HCT116 (cell line): ENCODE measurements around the gene OBSCN. TPM values are rescaled to one million over a fixed set of nuclear protein-coding genes. Genes with fewer than 3 reads are reported as not detected.

Experiments
- ATAC-seq: fragments of 200-7000 bp; cut with Tn5 transposase; 2 replicates; pipeline ENCODE4 v1.9.1; 2020; ENCODE audit warnings: mild to moderate bottlenecking, moderate library complexity
- BruUV-seq: library from RNA; stranded (reverse); fragments of 400-500 nt; replicated peaks from 2 replicates; lab custom pipeline; 2021; lab: Mats Ljungman, UMichigan
- CTCF ChIA-PET: fragments of 300-600 bp; sonication (Branson Sonifier 250); formaldehyde crosslinking; loops from one replicate; lab custom pipeline; 2021; ENCODE audit warnings: antibody characterized with exemption; lab: Charles Lee
- POLR2A ChIA-PET: fragments of 300-600, 350-600 bp; sonication (Branson Sonifier 250); formaldehyde crosslinking; loops from one replicate; lab custom pipeline; 2021; ENCODE audit warnings: antibody characterized with exemption; lab: Charles Lee
- RAD21 ChIA-PET, 2 experiments: fragments of 300-600 bp; sonication (Branson Sonifier 250); formaldehyde crosslinking; loops; one replicate each; lab custom pipeline; 2023; ENCODE audit warnings: low total read pairs in 2 of 2; ENCODE audit not compliant: uncharacterized antibody in 2 of 2, unreplicated experiment in 2 of 2, low non-redundant PET in 1 of 2; lab: Charles Lee
- DNase-seq: peaks from one replicate; pipeline ENCODE4 v3.0.0-alpha.2; 2010; ENCODE audit warnings: low read depth, low spot score
- H2AFZ ChIP-seq: fragments of 200-600 bp; shearing (Covaris generic), sonication (generic); 2 replicates; pipeline ENCODE4 v1.6.1; 2017; ENCODE audit warnings: low read depth, mixed run types, mixed read lengths, antibody characterized with exemption, low read length; ENCODE audit not compliant: poor library complexity, severe bottlenecking
- H3K27ac ChIP-seq: 2 replicates; pipeline ENCODE4 v1.5.1; 2012; ENCODE audit warnings: low read depth, low read length
- H3K27me3 ChIP-seq: fragments of 200-600 bp; sonication (generic); 2 replicates; pipeline ENCODE4 v1.6.1; 2016; ENCODE audit warnings: mixed run types, low read length, mixed read lengths; ENCODE audit not compliant: insufficient read depth
- H3K36me3 ChIP-seq, 2 experiments: fragments of 200-500 bp in 1 of 2; fragments of 200-600 bp in 1 of 2; sonication (Bioruptor generic) in 1 of 2; sonication (generic) in 1 of 2; 2 replicates each; pipeline versions ENCODE4 v1.5.1 to v1.6.1; 2014 to 2016; ENCODE audit warnings: low read length in 2 of 2, inconsistent platforms in 1 of 2, mixed read lengths in 1 of 2, mixed run types in 1 of 2; ENCODE audit not compliant: insufficient read depth in 2 of 2, control insufficient read depth in 1 of 2
- H3K4me1 ChIP-seq, 2 experiments: fragments of 200-600 bp in 1 of 2; sonication (generic) in 1 of 2; 2 replicates each; pipeline versions ENCODE4 v1.5.1 to v1.6.1; 2012 to 2017; ENCODE audit warnings: low read length in 2 of 2, inconsistent platforms in 1 of 2, mild to moderate bottlenecking in 1 of 2, mixed read lengths in 1 of 2, mixed run types in 1 of 2, moderate library complexity in 1 of 2; ENCODE audit not compliant: insufficient read depth in 2 of 2, control insufficient read depth in 1 of 2
- H3K4me2 ChIP-seq: fragments of 200-600 bp; sonication (generic); 2 replicates; pipeline ENCODE4 v1.6.1; 2017; ENCODE audit warnings: mixed run types, low read length, mixed read lengths
- H3K4me3 ChIP-seq, 2 experiments: fragments of 200-600 bp in 1 of 2; sonication (generic) in 1 of 2; replicated peaks in 1 of 2; 2 replicates each; pipeline ENCODE4 v1.5.1; 2011 to 2016; ENCODE audit warnings: low read length in 2 of 2, control low read depth in 1 of 2, low read depth in 1 of 2, mild to moderate bottlenecking in 1 of 2, mixed read lengths in 1 of 2, mixed run types in 1 of 2
- H3K79me2 ChIP-seq: fragments of 200-600 bp; sonication (generic); 2 replicates; pipeline ENCODE4 v1.6.1; 2017; ENCODE audit warnings: mild to moderate bottlenecking, mixed run types, low read length, moderate library complexity, mixed read lengths; ENCODE audit not compliant: insufficient read depth
- H3K9ac ChIP-seq: fragments of 200-600 bp; sonication (generic); 2 replicates; pipeline ENCODE4 v1.6.1; 2016; ENCODE audit warnings: low read length, mixed read lengths
- H3K9me2 ChIP-seq: fragments of 200-600 bp; sonication (generic), shearing (Covaris generic); 2 replicates; pipeline ENCODE4 v1.6.1; 2017; ENCODE audit warnings: mixed run types, mild to moderate bottlenecking, moderate library complexity; ENCODE audit not compliant: insufficient read depth
- H3K9me3 ChIP-seq, 2 experiments: fragments of 200-500 bp in 1 of 2; fragments of 200-600 bp in 1 of 2; sonication (Bioruptor generic) in 1 of 2; sonication (generic) in 1 of 2; 2 replicates each; pipeline ENCODE4 v1.6.1; 2014 to 2017; ENCODE audit warnings: low read length in 2 of 2, mixed read lengths in 2 of 2, inconsistent platforms in 1 of 2, low read depth in 1 of 2, mild to moderate bottlenecking in 1 of 2, mixed run types in 1 of 2, moderate library complexity in 1 of 2; ENCODE audit not compliant: control insufficient read depth in 1 of 2, insufficient read depth in 1 of 2
- H4K20me1 ChIP-seq: fragments of 200-600 bp; sonication (generic), shearing (Covaris generic); 2 replicates; pipeline ENCODE4 v1.6.1; 2017; ENCODE audit warnings: mixed run types, mild to moderate bottlenecking, moderate library complexity; ENCODE audit not compliant: insufficient read depth
- ATF3 ChIP-seq: IDR thresholded peaks from 2 replicates; pipeline ENCODE4 v1.6.1; 2012
- EZH2phosphoT487 ChIP-seq: fragments of 200-600 bp; IDR thresholded peaks from 2 replicates; pipeline ENCODE4 v1.6.1; 2018; ENCODE audit warnings: antibody characterized with exemption, borderline replicate concordance
- SRF ChIP-seq: IDR thresholded peaks from 2 replicates; pipeline ENCODE4 v1.6.1; 2012; ENCODE audit warnings: low read depth
- TCF7L2 ChIP-seq: IDR thresholded peaks from 2 replicates; pipeline ENCODE4 v1.7.0; 2011; ENCODE audit warnings: borderline replicate concordance, inconsistent platforms; ENCODE audit not compliant: insufficient read depth, insufficient read length; ENCODE audit errors: extremely low read depth
- YY1 ChIP-seq: IDR thresholded peaks from 2 replicates; pipeline ENCODE4 v1.6.1; 2011; ENCODE audit warnings: low read length, low read depth, moderate library complexity, mild to moderate bottlenecking; ENCODE audit not compliant: insufficient replicate concordance; ENCODE audit errors: extremely low read depth
- ZBTB33 ChIP-seq: IDR thresholded peaks from 2 replicates; pipeline ENCODE4 v1.6.1; 2011; ENCODE audit warnings: mild to moderate bottlenecking, low read length, moderate library complexity; ENCODE audit not compliant: insufficient replicate concordance; ENCODE audit errors: extremely low read depth
- intact Hi-C: fragments of 100-400 bp; cut with micrococcal nuclease; formaldehyde crosslinking; loops from 2 replicates; pipeline ENCODE4 v1.10.0; 2022
- total RNA-seq: library from RNA; stranded (reverse); gene quantifications from one replicate; pipeline ENCODE4 v1.2.1, GENCODE V29; 2021; ENCODE audit not compliant: unreplicated experiment

OBSCN gene
- total RNA-seq, 1 experiment from 2014 or later, result 16.6 TPM

GRCh38 chr1:228317891-228318810 is 110.3 kb downstream of the OBSCN start:
- ChIA-PET RAD21 (no interaction called here), POLR2A (no interaction called here), CTCF (no interaction called here)
- Histone ChIP-seq H3K9me2 (no peaks in the 10 kb centered on the region), H3K9me3 (no peaks in the 10 kb centered on the region), H3K36me3 (no peaks in the 10 kb centered on the region), H3K4me1 (no peaks in the 10 kb centered on the region), H3K4me3 (no peak overlapping the region), H3K27me3 (no peaks in the 10 kb centered on the region), H3K27ac (no peak overlapping the region), H3K9ac (no peak overlapping the region), H4K20me1 (no peaks in the 10 kb centered on the region), H3K79me2 (no peaks in the 10 kb centered on the region), H2AFZ (no peak overlapping the region), H3K4me2 (no peak overlapping the region)
- no peak for ATAC-seq
- intact Hi-C loops, result no loop called here
- TF ChIP-seq ZBTB33 (no peak), EZH2phosphoT487 (no peak), SRF (no peak), YY1 (no peak), TCF7L2 (no peak), ATF3 (no peak)
- no TSS peak for BruUV-seq
- no peak for DNase-seq
